OCI-LY7 (cell line): Measurements from ENCODE around the gene LHFPL6. TPM values are rescaled to one million over a fixed set of nuclear protein-coding genes. Genes with fewer than 3 reads are reported as not detected.
A peak's percentile ranks its signal among the peaks of the same experiment; 100 is the strongest.

ENCODE experiments used
- BruUV-seq: library from RNA; stranded (reverse); fragments of 400-500 nt; replicated peaks from 2 replicates; lab custom pipeline; 2021; lab: Mats Ljungman, UMichigan
- CTCF ChIA-PET: fragments of 300-600 bp; sonication (Branson Sonifier 250); formaldehyde crosslinking; loops from one replicate; lab custom pipeline; 2022; ENCODE audit warnings: antibody characterized with exemption; ENCODE audit not compliant: unreplicated experiment; lab: Charles Lee
- POLR2A ChIA-PET: fragments of 300-600 bp; sonication (Branson Sonifier 250); formaldehyde crosslinking; loops from one replicate; lab custom pipeline; 2022; ENCODE audit warnings: antibody characterized with exemption; lab: Charles Lee
- DNase-seq: peaks from one replicate; pipeline ENCODE4 v3.0.0-alpha.2; 2015; ENCODE audit warnings: low spot score
- H2AFZ ChIP-seq: fragments of 200-600 bp; sonication (generic), shearing (Covaris generic); 2 replicates; pipeline ENCODE4 v1.6.1; 2014; ENCODE audit warnings: mild to moderate bottlenecking, antibody characterized with exemption, low read length, moderate library complexity
- H3K27ac ChIP-seq: fragments of 200-600 bp; sonication (generic); 2 replicates; pipeline ENCODE4 v1.5.1; 2014; ENCODE audit warnings: mixed run types, low read depth, mild to moderate bottlenecking, moderate library complexity, low read length, inconsistent platforms; ENCODE audit not compliant: poor library complexity, severe bottlenecking
- H3K36me3 ChIP-seq: fragments of 200-600 bp; sonication (generic); 2 replicates; pipeline ENCODE4 v1.6.1; 2014; ENCODE audit warnings: mild to moderate bottlenecking, antibody characterized with exemption, low read length, moderate library complexity, mixed read lengths; ENCODE audit not compliant: insufficient read depth
- H3K4me1 ChIP-seq: fragments of 200-600 bp; sonication (generic); 2 replicates; pipeline ENCODE4 v1.5.1; 2014; ENCODE audit warnings: mild to moderate bottlenecking, low read length; ENCODE audit not compliant: insufficient read depth, poor library complexity, severe bottlenecking
- H3K4me2 ChIP-seq: fragments of 200-600 bp; sonication (generic); 2 replicates; pipeline ENCODE4 v1.6.1; 2014; ENCODE audit warnings: mild to moderate bottlenecking, low read length
- H3K4me3 ChIP-seq: fragments of 200-600 bp; sonication (generic); 2 replicates; pipeline ENCODE4 v1.5.1; 2014; ENCODE audit warnings: mild to moderate bottlenecking, low read depth, low read length; ENCODE audit not compliant: poor library complexity, severe bottlenecking
- H3K79me2 ChIP-seq: fragments of 200-600 bp; sonication (generic); 2 replicates; pipeline ENCODE4 v1.6.1; 2016; ENCODE audit warnings: low read depth, mild to moderate bottlenecking, low read length, moderate library complexity, mixed read lengths; ENCODE audit not compliant: insufficient read depth
- H3K9me2 ChIP-seq: fragments of 200-600 bp; sonication (generic); 2 replicates; pipeline ENCODE4 v1.6.1; 2016; ENCODE audit warnings: mild to moderate bottlenecking, low read length, mixed read lengths; ENCODE audit not compliant: insufficient read depth
- H3K9me3 ChIP-seq: fragments of 200-600 bp; sonication (generic); 2 replicates; pipeline ENCODE4 v1.6.1; 2014; ENCODE audit warnings: mild to moderate bottlenecking, mixed run types, low read length, mixed read lengths
- H4K20me1 ChIP-seq: fragments of 200-600 bp; sonication (generic); 2 replicates; pipeline ENCODE4 v1.6.1; 2014; ENCODE audit warnings: mild to moderate bottlenecking, antibody characterized with exemption, low read length, moderate library complexity, mixed read lengths; ENCODE audit not compliant: insufficient read depth
- EZH2phosphoT487 ChIP-seq: fragments of 200-600 bp; sonication (generic); IDR thresholded peaks from 2 replicates; pipeline ENCODE4 v1.6.1; 2018; ENCODE audit warnings: low read depth, borderline replicate concordance, mild to moderate bottlenecking, mixed run types, antibody characterized with exemption, low read length, moderate library complexity, mixed read lengths
- intact Hi-C: fragments of 100-400 bp; cut with micrococcal nuclease; formaldehyde crosslinking; loops from one replicate; pipeline ENCODE4 v1.10.0; 2022; ENCODE audit not compliant: unreplicated experiment
- total RNA-seq, 2 experiments: library from RNA; depleted of rRNA in 1 of 2; stranded (reverse); fragments of >200 nt in 1 of 2; shearing (Covaris generic) in 1 of 2; gene quantifications; 2 replicates each; pipeline ENCODE4 v1.2.3, GENCODE V29; 2014 to 2022
- TF ChIP-seq, protein P1 (sequence below): fragments of 200-600 bp; sonication (generic); conservative IDR thresholded peaks from 2 replicates; pipeline ENCODE4 v1.5.1; 2014; ENCODE audit warnings: mild to moderate bottlenecking, antibody characterized with exemption, low read length, moderate library complexity, mixed read lengths

LHFPL6 gene
- total RNA-seq, 2 experiments from 2014 or later, result 15.1 to 27.7 TPM

DNA sequence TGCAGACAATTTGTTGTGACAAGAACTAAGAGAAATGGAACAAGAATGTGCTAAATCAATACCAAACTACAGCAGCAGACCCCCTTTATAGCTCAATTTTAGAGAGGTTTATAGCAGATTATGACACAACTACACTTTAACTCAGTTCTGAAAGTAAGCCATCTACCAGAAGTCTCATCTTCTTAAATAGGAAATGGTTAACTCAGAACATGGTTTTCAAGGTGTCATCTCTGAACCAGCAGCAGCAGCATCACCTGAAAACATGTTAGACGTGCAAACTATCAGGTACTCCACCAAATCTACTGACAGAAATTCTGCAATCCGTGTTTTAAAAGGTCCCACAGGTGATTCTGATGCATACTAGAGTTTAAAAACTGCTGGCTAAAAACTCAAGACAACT, 6.8 kb downstream of the LHFPL6 start:
- Histone ChIP-seq H3K4me3 (peak overlapping the region; percentile 92), H3K9me2 (no peaks in the 10 kb centered on the region), H3K79me2 (peaks cover 72% of the 10 kb centered on the region), H3K27ac (peak overlapping the region; percentile 72), H3K4me1 (peaks cover 53% of the 10 kb centered on the region), H3K4me2 (peak overlapping the region; percentile 85), H4K20me1 (no peaks in the 10 kb centered on the region), H3K9me3 (no peaks in the 10 kb centered on the region), H3K36me3 (peaks cover 7% of the 10 kb centered on the region), H2AFZ (peak overlapping the region; percentile 63; the same call in 1 of the 2 replicates)
- ChIA-PET POLR2A (interaction anchor here (0.5 to 7.0 kb wide), 4 partner anchors 9 to 67 kb away, joined by 3 to 90 read pairs (median 6); no protein-coding TSS in a partner anchor), CTCF (no interaction called here)
- TF ChIP-seq, protein P1, sequence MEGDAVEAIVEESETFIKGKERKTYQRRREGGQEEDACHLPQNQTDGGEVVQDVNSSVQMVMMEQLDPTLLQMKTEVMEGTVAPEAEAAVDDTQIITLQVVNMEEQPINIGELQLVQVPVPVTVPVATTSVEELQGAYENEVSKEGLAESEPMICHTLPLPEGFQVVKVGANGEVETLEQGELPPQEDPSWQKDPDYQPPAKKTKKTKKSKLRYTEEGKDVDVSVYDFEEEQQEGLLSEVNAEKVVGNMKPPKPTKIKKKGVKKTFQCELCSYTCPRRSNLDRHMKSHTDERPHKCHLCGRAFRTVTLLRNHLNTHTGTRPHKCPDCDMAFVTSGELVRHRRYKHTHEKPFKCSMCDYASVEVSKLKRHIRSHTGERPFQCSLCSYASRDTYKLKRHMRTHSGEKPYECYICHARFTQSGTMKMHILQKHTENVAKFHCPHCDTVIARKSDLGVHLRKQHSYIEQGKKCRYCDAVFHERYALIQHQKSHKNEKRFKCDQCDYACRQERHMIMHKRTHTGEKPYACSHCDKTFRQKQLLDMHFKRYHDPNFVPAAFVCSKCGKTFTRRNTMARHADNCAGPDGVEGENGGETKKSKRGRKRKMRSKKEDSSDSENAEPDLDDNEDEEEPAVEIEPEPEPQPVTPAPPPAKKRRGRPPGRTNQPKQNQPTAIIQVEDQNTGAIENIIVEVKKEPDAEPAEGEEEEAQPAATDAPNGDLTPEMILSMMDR, result no peak
- no peak for TF ChIP-seq EZH2phosphoT487
- intact Hi-C loops, result no loop called here
- DNase-seq, result no peak
- BruUV-seq, result no TSS peak

DNA sequence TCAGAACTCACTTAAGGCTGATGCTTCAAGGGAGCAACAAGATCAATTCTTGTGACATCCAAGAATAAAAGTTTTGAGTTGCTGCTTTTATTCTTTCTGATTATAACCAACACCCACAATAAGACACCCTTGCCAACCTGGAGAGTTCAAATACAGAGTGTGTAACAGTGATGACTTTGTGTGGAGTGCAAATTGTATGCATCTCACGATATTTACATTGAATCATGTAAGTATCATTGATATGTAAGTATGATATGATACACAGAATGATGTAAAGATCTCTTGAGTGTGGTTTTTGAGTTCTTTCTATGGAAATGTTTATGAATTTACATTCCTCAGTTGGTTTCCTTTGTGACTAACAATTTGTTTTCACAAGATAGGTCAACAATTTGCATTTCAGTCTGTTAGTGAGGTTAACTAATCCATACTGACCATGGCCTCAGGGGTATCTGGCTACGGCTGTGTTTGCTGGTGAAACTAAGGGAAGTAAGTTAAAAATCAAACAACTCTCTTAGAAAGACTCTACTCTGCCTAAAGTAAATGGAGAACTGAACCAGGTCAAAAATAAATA, 12.4 kb downstream of the LHFPL6 start:
- H3K4me1 ChIP-seq, result peaks cover 69% of the 10 kb centered on the region
- POLR2A ChIA-PET, result interaction anchor here (0.6 to 6.8 kb wide), 3 partner anchors 8 to 295 kb away, joined by 3 to 90 read pairs (median 15); no protein-coding TSS in a partner anchor
- no peaks in the 10 kb centered on the region; the same call in 1 of the 2 replicates for H3K9me3 ChIP-seq
- H3K79me2 ChIP-seq, result peaks cover 59% of the 10 kb centered on the region
- H3K36me3 ChIP-seq, result peaks cover 5% of the 10 kb centered on the region
- H3K4me3 ChIP-seq, result peak overlapping the region; percentile 60
- CTCF ChIA-PET, result no interaction called here
- TF ChIP-seq, protein P1, result no peak
- TF ChIP-seq EZH2phosphoT487, result no peak
- peak overlapping the region; percentile 57 for H3K27ac ChIP-seq
- peak overlapping the region; percentile 24; the same call in 1 of the 2 replicates for H2AFZ ChIP-seq
- H4K20me1 ChIP-seq, result no peaks in the 10 kb centered on the region
- peak overlapping the region; percentile 93 for H3K4me2 ChIP-seq
- intact Hi-C loops, result no loop called here
- DNase-seq, result peak; percentile 24
- no peaks in the 10 kb centered on the region for H3K9me2 ChIP-seq
- BruUV-seq, result no TSS peak

DNA sequence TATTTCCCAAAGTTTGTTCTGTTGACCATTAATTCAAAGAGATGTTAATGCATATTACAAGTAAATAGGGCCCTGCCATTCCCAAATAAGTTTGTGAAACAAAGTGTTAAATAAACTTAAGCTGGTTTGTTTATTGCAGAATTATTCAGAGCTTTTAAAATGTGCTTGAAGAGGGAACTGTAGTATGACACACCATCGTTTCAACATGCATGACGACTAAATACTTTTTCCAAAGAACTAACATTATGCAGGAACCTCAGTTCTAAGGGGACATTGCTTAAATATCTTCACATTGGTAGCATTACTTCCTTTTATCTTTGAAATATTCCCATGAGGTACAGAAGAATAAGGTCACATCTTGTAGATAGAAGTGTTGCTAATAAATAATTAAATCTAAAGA, 14.6 kb downstream of the LHFPL6 start:
- intact Hi-C loops, result loop anchor here (5.0 kb wide), 2 partner anchors 76 to 1756 kb away; no protein-coding TSS in a partner anchor
- no peaks in the 10 kb centered on the region; the same call in 1 of the 2 replicates for H3K9me3 ChIP-seq
- peak overlapping the region; percentile 63 for H3K4me2 ChIP-seq
- ChIA-PET POLR2A (interaction anchor here (0.9 to 6.8 kb wide), 8 partner anchors 9 to 551 kb away, joined by 3 to 90 read pairs (median 4); no protein-coding TSS in a partner anchor), CTCF (interaction anchor here (0.8 to 1.2 kb wide), 2 partner anchors 9 to 12 kb away, joined by 4 to 8 read pairs; no protein-coding TSS in a partner anchor)
- H3K4me1 ChIP-seq, result peaks cover 87% of the 10 kb centered on the region
- TF ChIP-seq EZH2phosphoT487, result no peak
- TF ChIP-seq, protein P1, result no peak
- H2AFZ ChIP-seq, result peak overlapping the region; percentile 61; the same call in 1 of the 2 replicates
- DNase-seq, result no peak
- no TSS peak for BruUV-seq
- H3K36me3 ChIP-seq, result no peaks in the 10 kb centered on the region
- H3K4me3 ChIP-seq, result peak overlapping the region; percentile 56
- peak overlapping the region; percentile 99 for H3K27ac ChIP-seq
- peaks cover 76% of the 10 kb centered on the region for H3K79me2 ChIP-seq
- H4K20me1 ChIP-seq, result no peaks in the 10 kb centered on the region
- no peaks in the 10 kb centered on the region for H3K9me2 ChIP-seq
